Measurements from ENCODE around the gene SYT7. TPM values are rescaled to one million over a fixed set of nuclear protein-coding genes. Genes with fewer than 3 reads are reported as not detected.
A peak's percentile ranks its signal among the peaks of the same experiment; 100 is the strongest.

The SYT7 gene
- total and polyA plus RNA-seq, 2 of the 8 experiments (the other 6 are each of a cell fraction or from before 2014, with no cell fraction given), result 9.6 to 10.5 TPM

- no peak overlapping the region for H3K56ac ChIP-seq (replicated peaks; ENCODE audit: insufficient read length, low read depth, low read length)
- H2BK120ac ChIP-seq (replicated peaks; ENCODE audit: low read depth, low read length), result no peak overlapping the region
- no peak overlapping the region for H3K9ac ChIP-seq (replicated peaks in 1 of 4; ENCODE audit: extremely low read depth in 1 of 4, low read depth in 3 of 4, low read length in 3 of 4)
- H2BK15ac ChIP-seq (ENCODE audit: low read length), result no peak overlapping the region
- no peak overlapping the region for H2BK20ac ChIP-seq (ENCODE audit: low read length)
- H2BK12ac ChIP-seq (ENCODE audit: low read depth, low read length), result no peak overlapping the region
- DNase-seq (ENCODE audit: low read depth in 1 of 2, low spot score in 2 of 2) (no peak), FAIRE-seq (no peak)
- no peak overlapping the region for H2AFZ ChIP-seq (ENCODE audit: low read length)
- no peak overlapping the region for H4K8ac ChIP-seq (ENCODE audit: extremely low read depth, insufficient read depth, low read length)
- peaks cover 9% of the 10 kb centered on the region for H3K23me2 ChIP-seq (ENCODE audit: low read depth, low read length)
- no peak overlapping the region for H4K91ac ChIP-seq (replicated peaks; ENCODE audit: insufficient read length, low read length)
- H3K27me3 ChIP-seq (replicated peaks in 1 of 4; ENCODE audit: control insufficient read depth in 3 of 4, extremely low read depth in 1 of 4, insufficient read depth in 3 of 4, low read length in 3 of 4), result peaks cover 0 to 21% (median 19%) of the 10 kb centered on the region in 4 experiments; a peak in 6 of 7 replicates
- H3K4me1 ChIP-seq (replicated peaks in 1 of 4; ENCODE audit: control insufficient read depth in 3 of 4, insufficient read depth in 4 of 4, low read length in 3 of 4), result peaks cover 0 to 32% (median 14%) of the 10 kb centered on the region in 4 experiments; a peak in 5 of 7 replicates
- H3K79me1 ChIP-seq (ENCODE audit: low read depth, low read length), result no peaks in the 10 kb centered on the region
- WGBS, 2 experiments (ENCODE audit: extremely low coverage in 1 of 2, insufficient coverage in 1 of 2, insufficient read length in 1 of 2, insufficient replicate concordance in 2 of 2, low coverage in 1 of 2, low lambda C conversion rate in 2 of 2, missing lambda C conversion rate in 1 of 2), result 83% methylated on average over 12 of the region's 12 CpGs; no CpG with 5 or more reads in 1 of the 2 experiments
- no peak overlapping the region for H3K4ac ChIP-seq (replicated peaks; ENCODE audit: insufficient read length, low read depth, low read length)
- no peak overlapping the region; the same call in 1 of the 2 replicates for H2BK5ac ChIP-seq (ENCODE audit: low read depth, low read length)
- ChIA-PET POLR2A (ENCODE audit: partially characterized antibody) (interaction anchor here (0.9 to 1.3 kb wide), 2 partner anchors 9 to 125 kb away, joined by 3 to 4 read pairs; no protein-coding TSS in a partner anchor), CTCF (ENCODE audit: partially characterized antibody) (interaction anchor here (0.9 to 23.7 kb wide), 9 partner anchors 11 to 116 kb away, joined by 3 to 330 read pairs (median 11); no protein-coding TSS in a partner anchor)
- no peak overlapping the region for H3K14ac ChIP-seq (ENCODE audit: insufficient read length)
- H3K27ac ChIP-seq (ENCODE audit: low read depth, low read length), result no peak overlapping the region
- no peak overlapping the region for H3K4me3 ChIP-seq (ENCODE audit: extremely low read depth in 1 of 4, insufficient read depth in 2 of 4, low read depth in 3 of 4, low read length in 4 of 4)
- H3K4me2 ChIP-seq (ENCODE audit: insufficient read depth in 1 of 2, low read depth in 2 of 2, low read length in 2 of 2), result no peak overlapping the region
- H3K79me2 ChIP-seq (ENCODE audit: control insufficient read depth in 1 of 2, insufficient read depth in 2 of 2, low read length in 2 of 2), result no peaks in the 10 kb centered on the region
- H3K23ac ChIP-seq (ENCODE audit: insufficient read length), result no peak overlapping the region
- H3K18ac ChIP-seq (ENCODE audit: extremely low read depth, low read length), result no peak overlapping the region
- peaks cover 4 to 13% of the 10 kb centered on the region in 2 experiments for H4K20me1 ChIP-seq (replicated peaks in 1 of 2; ENCODE audit: control insufficient read depth in 1 of 2, insufficient read depth in 2 of 2, low read length in 2 of 2)
- H3K36me3 ChIP-seq (ENCODE audit: control insufficient read depth in 2 of 4, insufficient read depth in 4 of 4, low read length in 3 of 4), result no peaks in the 10 kb centered on the region
- no peak overlapping the region for H2AK5ac ChIP-seq (ENCODE audit: low read depth, low read length)
- H3K9me3 ChIP-seq (ENCODE audit: insufficient read depth in 2 of 2, low read depth in 1 of 2, low read length in 1 of 2), result no peaks in the 10 kb centered on the region
- no peak for TF ChIP-seq POLR2AphosphoS5 (IDR thresholded peaks at IDR 0.05; ENCODE audit: low read depth, low read length)
- TF ChIP-seq EGR1 (IDR thresholded peaks at IDR 0.05; ENCODE audit: borderline replicate concordance, low read depth, low read length), result peak; percentile 65; the same call in 1 of the 2 replicates
- no peak for TF ChIP-seq TBP (IDR thresholded peaks at IDR 0.05; ENCODE audit: low read depth, low read length)
- no peak for TF ChIP-seq GABPA (IDR thresholded peaks at IDR 0.05; ENCODE audit: borderline replicate concordance, insufficient read depth, low read length)
- H4K5ac ChIP-seq (ENCODE audit: insufficient read length, low read depth, low read length), result no peak overlapping the region
Observed at GRCh38 chr11:61551634-61552033, 29.2 kb downstream of the SYT7 start.

Data from H1 (cell line).